Hepatocyte (in vitro differentiated cells): Measurements from ENCODE around the gene TAPT1.

Source experiments
- EZH2 ChIP-seq: fragments of 200-600 bp; sonication (generic); IDR thresholded peaks from 2 replicates; pipeline ENCODE4 v1.6.1; 2016; ENCODE audit warnings: antibody characterized with exemption, mild to moderate bottlenecking, borderline replicate concordance
- TF ChIP-seq, protein P1 (sequence below): fragments of 200-600 bp; sonication (generic); IDR thresholded peaks from 2 replicates; pipeline ENCODE4 v1.5.1; 2016; ENCODE audit warnings: antibody characterized with exemption, mild to moderate bottlenecking; ENCODE audit not compliant: poor library complexity

DNA sequence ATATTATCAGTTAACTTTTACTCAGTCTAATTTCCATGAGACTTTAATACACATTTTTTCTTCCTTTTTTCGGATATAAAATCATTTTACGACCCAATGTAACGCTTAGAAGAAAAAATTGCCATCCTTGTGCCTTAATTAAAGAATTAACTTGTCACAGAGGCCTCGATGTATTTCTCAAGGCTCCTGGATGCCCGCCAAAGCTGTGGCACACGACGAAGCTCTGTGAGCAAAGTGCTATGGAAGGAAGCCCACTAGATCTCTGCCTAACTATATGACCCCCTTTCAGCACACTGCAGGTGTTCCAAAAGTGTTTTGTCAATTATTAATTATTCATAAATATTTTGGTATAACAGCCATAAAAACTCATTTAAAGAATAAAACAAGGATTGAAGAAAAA, 54.4 kb downstream of the TAPT1 start:
- TF ChIP-seq, protein P1, sequence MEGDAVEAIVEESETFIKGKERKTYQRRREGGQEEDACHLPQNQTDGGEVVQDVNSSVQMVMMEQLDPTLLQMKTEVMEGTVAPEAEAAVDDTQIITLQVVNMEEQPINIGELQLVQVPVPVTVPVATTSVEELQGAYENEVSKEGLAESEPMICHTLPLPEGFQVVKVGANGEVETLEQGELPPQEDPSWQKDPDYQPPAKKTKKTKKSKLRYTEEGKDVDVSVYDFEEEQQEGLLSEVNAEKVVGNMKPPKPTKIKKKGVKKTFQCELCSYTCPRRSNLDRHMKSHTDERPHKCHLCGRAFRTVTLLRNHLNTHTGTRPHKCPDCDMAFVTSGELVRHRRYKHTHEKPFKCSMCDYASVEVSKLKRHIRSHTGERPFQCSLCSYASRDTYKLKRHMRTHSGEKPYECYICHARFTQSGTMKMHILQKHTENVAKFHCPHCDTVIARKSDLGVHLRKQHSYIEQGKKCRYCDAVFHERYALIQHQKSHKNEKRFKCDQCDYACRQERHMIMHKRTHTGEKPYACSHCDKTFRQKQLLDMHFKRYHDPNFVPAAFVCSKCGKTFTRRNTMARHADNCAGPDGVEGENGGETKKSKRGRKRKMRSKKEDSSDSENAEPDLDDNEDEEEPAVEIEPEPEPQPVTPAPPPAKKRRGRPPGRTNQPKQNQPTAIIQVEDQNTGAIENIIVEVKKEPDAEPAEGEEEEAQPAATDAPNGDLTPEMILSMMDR, result no peak
- TF ChIP-seq EZH2, result no peak
